Lower leg skin (tissue), 3 donors: ENCODE measurements around the gene KCNJ11.

Source experiments
- POLR2A ChIP-seq, 2 donors: fragments of 450-650 bp; IDR thresholded peaks; one replicate each; pipeline ENCODE4 v1.6.1; 2016 to 2017; ENCODE audit warnings: antibody characterized with exemption in 2 of 2, mild to moderate bottlenecking in 1 of 2, moderate library complexity in 1 of 2
- TF ChIP-seq, protein P1 (sequence below), 3 donors: fragments of 450-650 bp; IDR thresholded peaks; one replicate each; pipeline ENCODE4 v1.5.1; 2016; ENCODE audit warnings: antibody characterized with exemption in 3 of 3, mild to moderate bottlenecking in 3 of 3, moderate library complexity in 2 of 3

DNA sequence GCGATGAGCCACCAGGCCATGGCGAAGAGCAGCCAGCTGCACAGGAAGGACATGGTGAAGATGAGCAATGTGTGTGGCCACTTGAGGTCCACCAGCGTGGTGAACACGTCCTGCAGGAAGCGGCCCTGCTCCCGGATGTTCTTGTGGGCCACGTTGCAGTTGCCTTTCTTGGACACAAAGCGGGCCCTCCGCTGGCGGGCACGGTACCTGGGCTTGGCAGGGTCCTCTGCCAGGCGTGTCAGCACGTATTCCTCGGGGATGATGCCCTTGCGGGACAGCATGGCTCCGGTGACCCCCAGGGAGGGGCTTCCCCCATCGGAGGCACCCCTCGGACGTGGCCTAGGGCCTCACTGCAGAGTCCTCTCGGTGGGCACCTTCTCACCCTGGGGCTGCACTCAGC is 648 bp downstream of the KCNJ11 start:
- TF ChIP-seq, protein P1, sequence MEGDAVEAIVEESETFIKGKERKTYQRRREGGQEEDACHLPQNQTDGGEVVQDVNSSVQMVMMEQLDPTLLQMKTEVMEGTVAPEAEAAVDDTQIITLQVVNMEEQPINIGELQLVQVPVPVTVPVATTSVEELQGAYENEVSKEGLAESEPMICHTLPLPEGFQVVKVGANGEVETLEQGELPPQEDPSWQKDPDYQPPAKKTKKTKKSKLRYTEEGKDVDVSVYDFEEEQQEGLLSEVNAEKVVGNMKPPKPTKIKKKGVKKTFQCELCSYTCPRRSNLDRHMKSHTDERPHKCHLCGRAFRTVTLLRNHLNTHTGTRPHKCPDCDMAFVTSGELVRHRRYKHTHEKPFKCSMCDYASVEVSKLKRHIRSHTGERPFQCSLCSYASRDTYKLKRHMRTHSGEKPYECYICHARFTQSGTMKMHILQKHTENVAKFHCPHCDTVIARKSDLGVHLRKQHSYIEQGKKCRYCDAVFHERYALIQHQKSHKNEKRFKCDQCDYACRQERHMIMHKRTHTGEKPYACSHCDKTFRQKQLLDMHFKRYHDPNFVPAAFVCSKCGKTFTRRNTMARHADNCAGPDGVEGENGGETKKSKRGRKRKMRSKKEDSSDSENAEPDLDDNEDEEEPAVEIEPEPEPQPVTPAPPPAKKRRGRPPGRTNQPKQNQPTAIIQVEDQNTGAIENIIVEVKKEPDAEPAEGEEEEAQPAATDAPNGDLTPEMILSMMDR (IDR thresholded peaks at IDR 0.05): no peak
- TF ChIP-seq POLR2A (IDR thresholded peaks at IDR 0.05): no peak
